ENCODE data around the gene CHI3L2.

Gene CHI3L2

DNA sequence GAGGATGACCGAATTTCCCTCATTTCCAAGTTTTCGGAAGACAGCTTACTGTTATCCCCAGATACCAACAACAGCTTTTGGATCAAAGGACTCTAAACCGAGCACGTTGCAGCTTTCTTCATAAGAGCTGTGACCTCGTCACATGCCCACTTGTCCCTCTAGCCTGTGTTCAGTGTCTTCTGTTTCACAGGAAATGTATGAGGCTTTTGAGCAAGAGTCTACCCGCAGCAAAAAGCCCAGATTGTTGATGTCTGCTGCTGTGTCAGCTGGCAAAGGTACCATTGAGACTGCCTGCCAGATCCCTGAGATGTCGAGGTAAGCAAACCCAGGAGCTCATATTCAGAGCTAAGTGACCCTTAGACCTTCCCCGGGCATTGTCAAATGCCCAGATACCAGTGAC is 24.1 kb downstream of the CHI3L2 start:
- no CpG with 5 or more reads among the region's 8 CpGs for WGBS, 2 donors (ENCODE audit: extremely low coverage in 2 of 2, insufficient read length in 2 of 2, insufficient replicate concordance in 1 of 2)

GRCh38 chr1:111252786-111253185 is 25.3 kb downstream of the CHI3L2 start:
- no peak overlapping the region for H2AFZ ChIP-seq (ENCODE audit: low read length)

More for the DNA sequence above, 24.1 kb downstream of the CHI3L2 start:
- Histone ChIP-seq H3K27ac (replicated peaks; ENCODE audit: low read length) (no peak overlapping the region), H3K9ac (ENCODE audit: low read depth, low read length, poor library complexity) (no peak overlapping the region), H2AK5ac (ENCODE audit: low read depth, low read length) (no peak overlapping the region), H4K91ac (ENCODE audit: low read depth, low read length, poor library complexity) (no peak overlapping the region), H3K18ac (ENCODE audit: low read length) (no peak overlapping the region), H2BK120ac (ENCODE audit: low read depth, low read length) (no peak overlapping the region), H3K23ac (ENCODE audit: low read depth, low read length, poor library complexity) (no peak overlapping the region), H3K79me1 (ENCODE audit: low read depth, low read length) (no peaks in the 10 kb centered on the region), H3K4me3 (ENCODE audit: low read length in 2 of 2) (no peak overlapping the region), H3K4ac (ENCODE audit: low read length) (no peak overlapping the region), H2BK15ac (ENCODE audit: low read length) (no peak overlapping the region), H2BK5ac (ENCODE audit: low read length) (no peak overlapping the region), H3K36me3 (replicated peaks in 1 of 2; ENCODE audit: control insufficient read depth in 2 of 2, insufficient read depth in 2 of 2, low read length in 2 of 2) (no peaks in the 10 kb centered on the region), H4K8ac (ENCODE audit: low read depth, low read length) (no peak overlapping the region), H3K4me2 (ENCODE audit: insufficient read depth, low read length, poor library complexity, severe bottlenecking) (no peak overlapping the region), H2BK12ac (ENCODE audit: low read length) (no peak overlapping the region), H2AFZ (ENCODE audit: low read length) (no peak overlapping the region), H3K14ac (ENCODE audit: low read length) (no peak overlapping the region), H3K9me3 (replicated peaks in 1 of 2; ENCODE audit: control insufficient read depth in 2 of 2, insufficient read depth in 1 of 2, low read depth in 1 of 2, low read length in 2 of 2) (no peaks in the 10 kb centered on the region), H3K4me1 (ENCODE audit: control insufficient read depth in 2 of 2, insufficient read depth in 1 of 2, low read depth in 1 of 2, low read length in 2 of 2) (peaks cover 2 to 7% of the 10 kb centered on the region in 2 donors), H3K27me3 (ENCODE audit: control insufficient read depth in 3 of 3, insufficient read depth in 3 of 3, low read depth in 1 of 3, low read length in 3 of 3) (peaks cover 0 to 12% (median 0%) of the 10 kb centered on the region in 3 experiments)
- DNase-seq (ENCODE audit: low spot score): no peak

GRCh38 chr1:111253876-111254275 is 26.4 kb downstream of the CHI3L2 start:
- no peak overlapping the region for H3K27ac ChIP-seq (replicated peaks; ENCODE audit: low read length)
- H2AFZ ChIP-seq (ENCODE audit: low read length): no peak overlapping the region
- H3K27me3 ChIP-seq (ENCODE audit: control insufficient read depth in 3 of 3, insufficient read depth in 3 of 3, low read depth in 1 of 3, low read length in 3 of 3): peaks cover 0 to 17% (median 0%) of the 10 kb centered on the region in 3 experiments
- H2BK12ac ChIP-seq (ENCODE audit: low read length): no peak overlapping the region
- H3K36me3 ChIP-seq (replicated peaks in 1 of 2; ENCODE audit: control insufficient read depth in 2 of 2, insufficient read depth in 2 of 2, low read length in 2 of 2): no peaks in the 10 kb centered on the region
- no peak overlapping the region for H3K14ac ChIP-seq (ENCODE audit: low read length)
- no peak overlapping the region for H2BK120ac ChIP-seq (ENCODE audit: low read depth, low read length)
- H2AK5ac ChIP-seq (ENCODE audit: low read depth, low read length): no peak overlapping the region
- no peak overlapping the region for H3K4me2 ChIP-seq (ENCODE audit: insufficient read depth, low read length, poor library complexity, severe bottlenecking)
- no peak overlapping the region for H3K4me3 ChIP-seq (ENCODE audit: low read length in 2 of 2)
- H3K23ac ChIP-seq (ENCODE audit: low read depth, low read length, poor library complexity): no peak overlapping the region
- no peak overlapping the region for H4K91ac ChIP-seq (ENCODE audit: low read depth, low read length, poor library complexity)
- no peak overlapping the region for H4K8ac ChIP-seq (ENCODE audit: low read depth, low read length)
- H3K79me1 ChIP-seq (ENCODE audit: low read depth, low read length): no peaks in the 10 kb centered on the region
- H2BK5ac ChIP-seq (ENCODE audit: low read length): no peak overlapping the region
- no peak overlapping the region for H3K18ac ChIP-seq (ENCODE audit: low read length)
- peaks cover 2 to 7% of the 10 kb centered on the region in 2 donors for H3K4me1 ChIP-seq (ENCODE audit: control insufficient read depth in 2 of 2, insufficient read depth in 1 of 2, low read depth in 1 of 2, low read length in 2 of 2)
- no peaks in the 10 kb centered on the region for H3K9me3 ChIP-seq (replicated peaks in 1 of 2; ENCODE audit: control insufficient read depth in 2 of 2, insufficient read depth in 1 of 2, low read depth in 1 of 2, low read length in 2 of 2)
- H3K4ac ChIP-seq (ENCODE audit: low read length): no peak overlapping the region
- no peak overlapping the region for H2BK15ac ChIP-seq (ENCODE audit: low read length)
- WGBS, 2 donors (ENCODE audit: extremely low coverage in 2 of 2, insufficient read length in 2 of 2, insufficient replicate concordance in 1 of 2): no CpG with 5 or more reads among the region's 1 CpG
- no peak overlapping the region for H3K9ac ChIP-seq (ENCODE audit: low read depth, low read length, poor library complexity)
- DNase-seq (ENCODE audit: low spot score): no peak

More at GRCh38 chr1:111252786-111253185, 25.3 kb downstream of the CHI3L2 start:
- Histone ChIP-seq H3K36me3 (replicated peaks in 1 of 2; ENCODE audit: control insufficient read depth in 2 of 2, insufficient read depth in 2 of 2, low read length in 2 of 2) (no peaks in the 10 kb centered on the region), H3K9me3 (replicated peaks in 1 of 2; ENCODE audit: control insufficient read depth in 2 of 2, insufficient read depth in 1 of 2, low read depth in 1 of 2, low read length in 2 of 2) (no peaks in the 10 kb centered on the region), H4K91ac (ENCODE audit: low read depth, low read length, poor library complexity) (no peak overlapping the region), H3K27me3 (ENCODE audit: control insufficient read depth in 3 of 3, insufficient read depth in 3 of 3, low read depth in 1 of 3, low read length in 3 of 3) (peaks cover 0 to 14% (median 0%) of the 10 kb centered on the region in 3 experiments), H3K4me3 (ENCODE audit: low read length in 2 of 2) (no peak overlapping the region), H3K79me1 (ENCODE audit: low read depth, low read length) (no peaks in the 10 kb centered on the region), H3K18ac (ENCODE audit: low read length) (no peak overlapping the region), H3K4ac (ENCODE audit: low read length) (no peak overlapping the region), H2BK15ac (ENCODE audit: low read length) (no peak overlapping the region), H3K4me2 (ENCODE audit: insufficient read depth, low read length, poor library complexity, severe bottlenecking) (no peak overlapping the region), H3K4me1 (ENCODE audit: control insufficient read depth in 2 of 2, insufficient read depth in 1 of 2, low read depth in 1 of 2, low read length in 2 of 2) (peaks cover 2 to 7% of the 10 kb centered on the region in 2 donors), H3K9ac (ENCODE audit: low read depth, low read length, poor library complexity) (no peak overlapping the region), H3K23ac (ENCODE audit: low read depth, low read length, poor library complexity) (no peak overlapping the region), H3K14ac (ENCODE audit: low read length) (no peak overlapping the region), H3K27ac (replicated peaks; ENCODE audit: low read length) (no peak overlapping the region), H2BK12ac (ENCODE audit: low read length) (no peak overlapping the region), H2BK120ac (ENCODE audit: low read depth, low read length) (no peak overlapping the region), H2BK5ac (ENCODE audit: low read length) (no peak overlapping the region), H2AK5ac (ENCODE audit: low read depth, low read length) (no peak overlapping the region), H4K8ac (ENCODE audit: low read depth, low read length) (no peak overlapping the region)
- DNase-seq (ENCODE audit: low spot score): no peak
- no CpG with 5 or more reads among the region's 2 CpGs for WGBS, 2 donors (ENCODE audit: extremely low coverage in 2 of 2, insufficient read length in 2 of 2, insufficient replicate concordance in 1 of 2)

GRCh38 chr1:111256988-111257658 is 29.6 kb downstream of the CHI3L2 start:
- no peak overlapping the region for H3K4ac ChIP-seq (ENCODE audit: low read length)
- no peak for DNase-seq (ENCODE audit: low spot score)
- H3K4me3 ChIP-seq (ENCODE audit: low read length in 2 of 2): no peak overlapping the region
- H2BK12ac ChIP-seq (ENCODE audit: low read length): no peak overlapping the region
- H3K4me1 ChIP-seq (ENCODE audit: control insufficient read depth in 2 of 2, insufficient read depth in 1 of 2, low read depth in 1 of 2, low read length in 2 of 2): no peaks in the 10 kb centered on the region
- H3K4me2 ChIP-seq (ENCODE audit: insufficient read depth, low read length, poor library complexity, severe bottlenecking): no peak overlapping the region
- H2BK5ac ChIP-seq (ENCODE audit: low read length): no peak overlapping the region
- no peaks in the 10 kb centered on the region for H3K9me3 ChIP-seq (replicated peaks in 1 of 2; ENCODE audit: control insufficient read depth in 2 of 2, insufficient read depth in 1 of 2, low read depth in 1 of 2, low read length in 2 of 2)
- H4K91ac ChIP-seq (ENCODE audit: low read depth, low read length, poor library complexity): no peak overlapping the region
- H3K23ac ChIP-seq (ENCODE audit: low read depth, low read length, poor library complexity): no peak overlapping the region
- H2BK15ac ChIP-seq (ENCODE audit: low read length): no peak overlapping the region
- H3K18ac ChIP-seq (ENCODE audit: low read length): no peak overlapping the region
- H3K79me1 ChIP-seq (ENCODE audit: low read depth, low read length): no peaks in the 10 kb centered on the region
- H2AK5ac ChIP-seq (ENCODE audit: low read depth, low read length): no peak overlapping the region
- H3K9ac ChIP-seq (ENCODE audit: low read depth, low read length, poor library complexity): no peak overlapping the region
- peaks cover 0 to 15% (median 0%) of the 10 kb centered on the region in 3 experiments for H3K27me3 ChIP-seq (ENCODE audit: control insufficient read depth in 3 of 3, insufficient read depth in 3 of 3, low read depth in 1 of 3, low read length in 3 of 3)
- H2AFZ ChIP-seq (ENCODE audit: low read length): no peak overlapping the region
- no peaks in the 10 kb centered on the region for H3K36me3 ChIP-seq (replicated peaks in 1 of 2; ENCODE audit: control insufficient read depth in 2 of 2, insufficient read depth in 2 of 2, low read length in 2 of 2)
- no CpG with 5 or more reads among the region's 8 CpGs for WGBS, 2 donors (ENCODE audit: extremely low coverage in 2 of 2, insufficient read length in 2 of 2, insufficient replicate concordance in 1 of 2)
- H3K27ac ChIP-seq (replicated peaks; ENCODE audit: low read length): no peak overlapping the region
- H4K8ac ChIP-seq (ENCODE audit: low read depth, low read length): no peak overlapping the region
- no peak overlapping the region for H3K14ac ChIP-seq (ENCODE audit: low read length)
- no peak overlapping the region for H2BK120ac ChIP-seq (ENCODE audit: low read depth, low read length)

Data from neuronal stem cell (in vitro differentiated cells).